ENCODE results near the gene CD33. TPM values are rescaled to one million over a fixed set of nuclear protein-coding genes. Genes with fewer than 3 reads are reported as not detected.

CD33 gene
- total and polyA plus RNA-seq, 9 donors: 1.3 to 16.5 (median 2.7) TPM

- Histone ChIP-seq H3K4me1 (ENCODE audit: insufficient read depth) (no peaks in the 10 kb centered on the region), H3K4me3 (no peak overlapping the region), H3K27me3 (no peaks in the 10 kb centered on the region), H3K36me3 (no peaks in the 10 kb centered on the region), H3K9me3 (no peaks in the 10 kb centered on the region), H3K27ac (no peak overlapping the region)
- WGBS, 3 donors: 53 to 57% (median 55%) methylated on average over 2 of the region's 2 CpGs
- intact Hi-C loops (cut with DNase I): no loop called here
- no peak for DNase-seq
- TF ChIP-seq CTCF (IDR thresholded peaks at IDR 0.05): no peak
These were observed 31.3 kb downstream of the CD33 start for GRCh38 chr19:51256155-51256625.

GRCh38 chr19:51257471-51257870 is 32.6 kb downstream of the CD33 start:
- Histone ChIP-seq H3K36me3 (no peaks in the 10 kb centered on the region), H3K4me3 (no peak overlapping the region), H3K27me3 (no peaks in the 10 kb centered on the region), H3K9me3 (no peaks in the 10 kb centered on the region), H3K4me1 (ENCODE audit: insufficient read depth) (no peaks in the 10 kb centered on the region), H3K27ac (no peak overlapping the region)
- no peak for DNase-seq
- TF ChIP-seq POLR2A (IDR thresholded peaks at IDR 0.05) (no peak), CTCF (IDR thresholded peaks at IDR 0.05) (no peak), EP300 (IDR thresholded peaks at IDR 0.05) (no peak)
- intact Hi-C loops (cut with DNase I): no loop called here
- 69 to 72% (median 70%) methylated on average over 2 of the region's 2 CpGs for WGBS, 3 donors

GRCh38 chr19:51258165-51259160 is 33.6 kb downstream of the CD33 start:
- DNase-seq: no peak
- TF ChIP-seq POLR2A (IDR thresholded peaks at IDR 0.05) (no peak), CTCF (IDR thresholded peaks at IDR 0.05) (no peak), EP300 (IDR thresholded peaks at IDR 0.05) (no peak)
- Histone ChIP-seq H3K36me3 (no peaks in the 10 kb centered on the region), H3K27ac (no peak overlapping the region), H3K4me3 (no peak overlapping the region), H3K9me3 (no peaks in the 10 kb centered on the region), H3K4me1 (ENCODE audit: insufficient read depth) (no peaks in the 10 kb centered on the region), H3K27me3 (no peaks in the 10 kb centered on the region)
- intact Hi-C loops (cut with DNase I): no loop called here
- WGBS, 3 donors: 53 to 65% (median 55%) methylated on average over 6 of the region's 6 CpGs

GRCh38 chr19:51259348-51260245 is 34.7 kb downstream of the CD33 start:
- no peaks in the 10 kb centered on the region for H3K9me3 ChIP-seq
- intact Hi-C loops (cut with DNase I): no loop called here
- H3K36me3 ChIP-seq: no peaks in the 10 kb centered on the region
- TF ChIP-seq EP300 (IDR thresholded peaks at IDR 0.05) (no peak), POLR2A (IDR thresholded peaks at IDR 0.05) (no peak), CTCF (IDR thresholded peaks at IDR 0.05) (peak in 1 of 3 donors; percentile 15)
- H3K27ac ChIP-seq: no peak overlapping the region
- peak in 1 of 5 donors; percentile 38 for DNase-seq
- no peaks in the 10 kb centered on the region for H3K4me1 ChIP-seq (ENCODE audit: insufficient read depth)
- H3K27me3 ChIP-seq: no peaks in the 10 kb centered on the region
- no peak overlapping the region for H3K4me3 ChIP-seq
- WGBS, 3 donors: 23 to 25% (median 25%) methylated on average over 5 of the region's 5 CpGs
